ENCODE measurements around the gene ZNF554.

Gene ZNF554

DNA sequence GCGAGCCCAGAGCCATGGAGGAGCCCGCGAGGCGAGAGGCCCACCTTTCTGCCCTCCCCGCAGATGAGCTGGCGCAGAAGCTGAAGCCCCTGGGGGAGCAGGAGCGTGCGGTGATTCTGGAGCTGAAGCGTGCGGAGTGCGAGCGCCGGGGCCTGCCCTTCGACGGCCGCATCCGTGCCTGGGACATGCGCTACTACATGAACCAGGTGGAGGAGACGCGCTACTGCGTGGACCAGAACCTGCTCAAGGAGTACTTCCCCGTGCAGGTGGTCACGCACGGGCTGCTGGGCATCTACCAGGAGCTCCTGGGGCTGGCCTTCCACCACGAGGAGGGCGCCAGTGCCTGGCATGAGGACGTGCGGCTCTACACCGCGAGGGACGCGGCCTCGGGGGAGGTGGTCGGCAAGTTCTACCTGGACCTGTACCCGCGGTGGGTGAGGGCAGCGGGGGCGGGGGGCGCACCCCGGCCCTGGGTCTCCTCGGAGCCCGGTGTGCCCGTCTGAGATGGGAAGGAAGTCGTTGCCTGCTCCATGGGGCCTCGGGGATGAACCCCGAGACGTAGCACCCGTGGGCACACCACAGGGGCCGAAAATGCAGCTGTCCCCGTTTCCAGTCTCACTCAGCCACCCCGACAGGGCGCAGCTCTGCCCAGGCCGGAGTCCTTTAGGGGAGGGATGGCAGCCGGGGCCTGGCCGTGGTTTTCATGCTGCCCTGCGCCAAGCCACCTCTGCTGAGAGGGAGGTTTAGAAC is 12.1 kb upstream of the ZNF554 start:
- H3K4me2 ChIP-seq, result peak overlapping the region in 9 of 11 experiments; percentile 29 to 96 (median 84); a peak in 17 of 22 replicates
- H3K36me3 ChIP-seq, result peaks cover 33 to 88% (median 74%) of the 10 kb centered on the region in 11 experiments

DNA sequence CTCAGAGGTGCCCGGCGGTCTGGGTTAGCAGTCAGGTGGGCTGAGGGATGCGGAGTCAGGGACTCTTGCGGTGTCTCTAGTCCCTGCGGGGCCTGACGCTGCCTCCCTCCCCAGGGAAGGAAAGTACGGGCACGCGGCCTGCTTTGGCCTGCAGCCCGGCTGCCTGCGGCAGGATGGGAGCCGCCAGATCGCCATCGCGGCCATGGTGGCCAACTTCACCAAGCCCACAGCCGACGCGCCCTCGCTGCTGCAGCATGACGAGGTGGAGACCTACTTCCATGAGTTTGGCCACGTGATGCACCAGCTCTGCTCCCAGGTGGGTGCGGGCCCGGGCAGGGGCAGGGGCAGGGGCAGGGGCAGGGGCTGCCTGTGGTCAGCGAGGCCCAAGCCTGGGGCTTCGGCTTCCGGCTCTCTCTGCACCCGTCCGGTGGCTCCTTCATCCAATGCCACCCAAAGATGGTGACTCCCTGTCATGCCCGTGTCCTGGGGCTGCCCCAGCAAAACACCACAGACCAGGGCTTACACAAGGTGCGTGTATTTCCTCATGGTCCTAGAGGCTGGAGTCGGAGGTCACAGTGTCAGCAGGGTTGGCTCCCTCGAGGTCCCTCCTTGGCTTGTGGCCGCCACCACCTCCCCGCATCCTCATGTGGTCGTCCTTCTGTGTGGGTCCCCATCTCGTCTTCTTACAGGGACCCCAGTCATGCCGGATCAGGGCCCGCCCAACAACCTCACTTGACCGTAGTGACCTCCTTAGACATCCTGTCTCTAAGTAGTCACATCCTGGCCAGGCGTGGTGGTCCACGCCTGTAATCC is 11.3 kb upstream of the ZNF554 start:
- peaks cover 0 to 97% (median 89%) of the 10 kb centered on the region in 11 experiments; a peak in 21 of 22 replicates for H4K20me1 ChIP-seq
- H3K27ac ChIP-seq, result no peak overlapping the region; a peak in 1 of 22 replicates
- TF ChIP-seq Cebpa-rat (IDR thresholded peaks at IDR 0.05), result no peak
- H3K36me3 ChIP-seq, result peaks cover 41 to 88% (median 75%) of the 10 kb centered on the region in 11 experiments
- peak overlapping the region in 8 of 11 experiments; percentile 62 to 96 (median 86); a peak in 17 of 22 replicates for H3K4me2 ChIP-seq
- H3K9me3 ChIP-seq (replicated peaks in 1 of 11), result no peaks in the 10 kb centered on the region; a peak in 1 of 22 replicates
- peak overlapping the region in 2 of 11 experiments; percentile 13 to 31; a peak in 2 of 22 replicates for H3K9ac ChIP-seq
- H3K4me1 ChIP-seq, result peaks cover 21 to 90% (median 77%) of the 10 kb centered on the region in 10 experiments
- H3K27me3 ChIP-seq, result peaks cover 0 to 71% (median 0%) of the 10 kb centered on the region in 11 experiments; a peak in 7 of 22 replicates
- no peak overlapping the region; a peak in 2 of 20 replicates for H3K4me3 ChIP-seq

More for the DNA sequence above, 12.1 kb upstream of the ZNF554 start:
- Histone ChIP-seq H3K4me1 (peaks cover 21 to 98% (median 85%) of the 10 kb centered on the region in 10 experiments), H4K20me1 (peaks cover 0 to 97% (median 92%) of the 10 kb centered on the region in 11 experiments; a peak in 21 of 22 replicates), H3K27me3 (peaks cover 0 to 75% (median 0%) of the 10 kb centered on the region in 11 experiments; a peak in 7 of 22 replicates), H3K27ac (peak overlapping the region in 1 of 11 experiments; percentile 59; a peak in 2 of 22 replicates), H3K9ac (peak overlapping the region in 2 of 11 experiments; percentile 18 to 31; a peak in 2 of 22 replicates), H3K9me3 (replicated peaks in 1 of 11) (no peaks in the 10 kb centered on the region; a peak in 1 of 22 replicates), H3K4me3 (no peak overlapping the region; a peak in 3 of 20 replicates)
- no peak for TF ChIP-seq Cebpa-rat (IDR thresholded peaks at IDR 0.05)

DNA sequence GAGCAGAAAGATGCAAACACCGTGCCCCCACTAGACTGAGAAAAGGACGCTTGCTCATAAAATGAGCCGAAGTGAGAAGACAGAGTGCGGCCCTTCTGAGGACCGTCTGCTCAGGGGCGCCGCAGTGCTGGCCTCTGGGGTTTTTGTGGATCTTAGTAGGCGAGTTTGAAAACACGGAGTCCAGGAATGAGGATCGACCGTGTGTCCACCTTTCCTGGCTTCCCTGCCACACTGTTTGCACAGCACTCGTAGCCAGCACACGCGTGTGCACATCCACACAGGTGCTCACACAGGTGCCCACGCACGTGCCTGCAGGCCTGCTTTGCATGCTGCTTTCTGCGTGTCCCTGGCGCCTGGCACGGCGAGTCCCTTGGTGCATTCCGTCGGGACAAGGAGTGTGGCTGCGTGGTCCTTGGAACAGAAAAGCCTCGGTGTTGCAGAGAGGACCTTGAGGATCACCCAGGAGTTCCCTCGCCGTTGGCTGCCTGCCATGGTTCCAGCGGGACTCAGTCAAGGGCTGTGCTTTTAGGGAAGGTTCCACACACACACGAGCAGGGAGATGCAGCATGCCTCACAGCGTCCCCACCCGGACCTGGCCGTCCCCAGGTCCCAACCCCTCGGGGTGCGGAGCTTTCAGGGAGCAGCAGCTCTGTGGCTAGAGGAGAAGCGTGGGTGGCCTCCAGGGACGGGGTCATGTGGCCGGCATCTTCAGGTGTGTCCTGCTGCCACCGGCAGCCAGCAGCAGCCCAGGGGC is 10.1 kb upstream of the ZNF554 start:
- no peaks in the 10 kb centered on the region; a peak in 1 of 22 replicates for H3K9me3 ChIP-seq (replicated peaks in 1 of 11)
- peaks cover 0 to 59% (median 0%) of the 10 kb centered on the region in 11 experiments; a peak in 7 of 22 replicates for H3K27me3 ChIP-seq
- peaks cover 0 to 97% (median 77%) of the 10 kb centered on the region in 11 experiments; a peak in 20 of 22 replicates for H4K20me1 ChIP-seq
- peaks cover 42 to 96% (median 83%) of the 10 kb centered on the region in 11 experiments for H3K36me3 ChIP-seq
- TF ChIP-seq Cebpa-rat (IDR thresholded peaks at IDR 0.05), result no peak
- peaks cover 9 to 78% (median 65%) of the 10 kb centered on the region in 10 experiments for H3K4me1 ChIP-seq
- H3K4me3 ChIP-seq, result peak overlapping the region in 1 of 10 experiments; percentile 24; a peak in 2 of 20 replicates
- no peak overlapping the region for H3K27ac ChIP-seq
- peak overlapping the region in 1 of 11 experiments; percentile 13; a peak in 1 of 22 replicates for H3K9ac ChIP-seq
- peak overlapping the region in 9 of 11 experiments; percentile 18 to 96 (median 84); a peak in 18 of 22 replicates for H3K4me2 ChIP-seq

DNA sequence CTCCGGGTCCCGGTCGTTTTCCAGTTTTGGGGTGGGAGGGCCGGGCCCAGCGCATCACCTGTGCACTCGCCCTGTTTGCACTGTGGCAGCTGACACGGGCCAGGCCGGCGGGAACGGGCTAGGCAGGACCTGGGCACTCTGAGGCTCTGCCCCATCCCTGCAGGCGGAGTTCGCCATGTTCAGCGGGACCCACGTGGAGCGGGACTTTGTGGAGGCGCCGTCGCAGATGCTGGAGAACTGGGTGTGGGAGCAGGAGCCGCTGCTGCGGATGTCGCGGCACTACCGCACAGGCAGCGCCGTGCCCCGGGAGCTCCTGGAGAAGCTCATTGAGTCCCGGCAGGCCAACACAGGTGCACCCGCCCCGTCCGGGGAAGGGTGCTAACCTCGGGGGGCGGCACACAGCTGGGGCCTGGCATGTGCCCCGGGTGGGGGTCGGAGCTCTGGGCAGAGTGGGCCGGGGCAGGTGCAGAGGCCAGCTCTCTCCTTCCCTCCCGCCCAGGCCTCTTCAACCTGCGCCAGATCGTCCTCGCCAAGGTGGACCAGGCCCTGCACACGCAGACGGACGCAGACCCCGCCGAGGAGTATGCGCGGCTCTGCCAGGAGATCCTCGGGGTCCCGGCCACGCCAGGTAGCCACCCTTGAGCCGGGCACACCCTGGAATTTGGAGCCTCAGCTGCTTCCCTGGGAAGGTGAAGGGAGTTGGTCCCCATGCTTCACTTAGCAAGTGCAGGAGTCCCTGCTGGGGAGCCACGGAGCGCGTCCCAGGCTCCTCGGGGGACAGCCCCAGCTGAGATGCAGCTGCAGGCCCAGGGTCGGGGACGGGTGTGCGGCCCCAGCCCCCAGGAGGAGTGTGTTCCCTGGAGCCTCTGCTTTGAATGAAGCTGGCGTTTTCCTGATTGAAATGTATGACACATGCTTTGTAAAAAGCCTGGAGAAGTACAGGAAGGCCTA is 9.3 kb upstream of the ZNF554 start:
- H3K36me3 ChIP-seq, result peaks cover 42 to 96% (median 82%) of the 10 kb centered on the region in 11 experiments
- H3K4me2 ChIP-seq, result peak overlapping the region in 9 of 11 experiments; percentile 30 to 96 (median 84); a peak in 18 of 22 replicates
- no peaks in the 10 kb centered on the region; a peak in 1 of 22 replicates for H3K9me3 ChIP-seq (replicated peaks in 1 of 11)
- no peak for TF ChIP-seq Cebpa-rat (IDR thresholded peaks at IDR 0.05)
- peaks cover under 1 to 71% (median 56%) of the 10 kb centered on the region in 10 experiments; a peak in 19 of 20 replicates for H3K4me1 ChIP-seq
- H3K27me3 ChIP-seq, result peaks cover 0 to 51% (median 0%) of the 10 kb centered on the region in 11 experiments; a peak in 7 of 22 replicates
- H3K4me3 ChIP-seq, result peak overlapping the region in 2 of 10 experiments; percentile 12 to 24; a peak in 2 of 20 replicates
- peaks cover 0 to 97% (median 71%) of the 10 kb centered on the region in 11 experiments; a peak in 20 of 22 replicates for H4K20me1 ChIP-seq
- H3K9ac ChIP-seq, result peak overlapping the region in 3 of 11 experiments; percentile 12 to 52 (median 44); a peak in 4 of 22 replicates
- no peak overlapping the region for H3K27ac ChIP-seq

GRCh38 chr19:2811221-2811722 is 8.4 kb upstream of the ZNF554 start:
- peaks cover 42 to 98% (median 82%) of the 10 kb centered on the region in 11 experiments for H3K36me3 ChIP-seq
- H3K4me3 ChIP-seq, result no peak overlapping the region
- H3K4me2 ChIP-seq, result peak overlapping the region in 6 of 11 experiments; percentile 63 to 96 (median 90); a peak in 11 of 22 replicates
- peaks cover 0 to 99% (median 67%) of the 10 kb centered on the region in 11 experiments; a peak in 20 of 22 replicates for H4K20me1 ChIP-seq
- no peaks in the 10 kb centered on the region; a peak in 1 of 22 replicates for H3K9me3 ChIP-seq (replicated peaks in 1 of 11)
- H3K4me1 ChIP-seq, result peaks cover 0 to 65% (median 50%) of the 10 kb centered on the region in 10 experiments; a peak in 18 of 20 replicates
- TF ChIP-seq Cebpa-rat (IDR thresholded peaks at IDR 0.05), result no peak
- 0 out of 22 replicates have a peak overlapping the region, but pooled peaks of 1 of the 11 experiments have one; percentile 12 for H3K9ac ChIP-seq
- no peak overlapping the region for H3K27ac ChIP-seq
- H3K27me3 ChIP-seq, result peaks cover 0 to 48% (median 0%) of the 10 kb centered on the region in 11 experiments; a peak in 7 of 22 replicates

- Histone ChIP-seq H3K4me1 (peaks cover 0 to 59% (median 44%) of the 10 kb centered on the region in 10 experiments; a peak in 16 of 20 replicates), H3K4me3 (no peak overlapping the region), H3K9ac (no peak overlapping the region), H3K9me3 (replicated peaks in 1 of 11) (no peaks in the 10 kb centered on the region; a peak in 1 of 22 replicates), H3K36me3 (peaks cover 37 to 92% (median 77%) of the 10 kb centered on the region in 11 experiments), H3K27me3 (peaks cover 0 to 44% (median 0%) of the 10 kb centered on the region in 11 experiments; a peak in 7 of 22 replicates), H4K20me1 (peaks cover 0 to 96% (median 61%) of the 10 kb centered on the region in 11 experiments; a peak in 20 of 22 replicates), H3K4me2 (peak overlapping the region in 3 of 11 experiments; percentile 90 to 96 (median 92); a peak in 5 of 22 replicates), H3K27ac (no peak overlapping the region)
- no peak for TF ChIP-seq Cebpa-rat (IDR thresholded peaks at IDR 0.05)
These were observed 7.8 kb upstream of the ZNF554 start for GRCh38 chr19:2811735-2812413.
